CD4-positive, alpha-beta memory T cell (primary cell): ENCODE measurements around the gene WDR83. TPM values are rescaled to one million over a fixed set of nuclear protein-coding genes. Genes with fewer than 3 reads are reported as not detected.

Experiments
- CTCF ChIA-PET: fragments of 350-600 bp; sonication (Branson Sonifier 250); formaldehyde crosslinking; loops from one replicate; lab custom pipeline; 2021; ENCODE audit warnings: inconsistent platforms; ENCODE audit not compliant: partially characterized antibody; lab: Charles Lee
- POLR2A ChIA-PET: fragments of 350-600 bp; sonication (Branson Sonifier 250); formaldehyde crosslinking; loops from one replicate; lab custom pipeline; 2021; ENCODE audit not compliant: partially characterized antibody; lab: Charles Lee
- DNase-seq, 5 donors: peaks; one replicate each; pipeline versions ENCODE4 v3.0.0 to v3.0.0-alpha.2; 2020 to 2022; ENCODE audit warnings: mixed read lengths in 1 of 5
- H3K27ac ChIP-seq: one replicate; pipeline ENCODE4 v1.7.0; 2013; ENCODE audit warnings: low read depth, low read length
- H3K27me3 ChIP-seq: 2 replicates; pipeline ENCODE4 v1.7.0; 2013; ENCODE audit warnings: mild to moderate bottlenecking, low read length, moderate library complexity; ENCODE audit not compliant: insufficient read depth
- H3K36me3 ChIP-seq: 2 replicates; pipeline ENCODE4 v1.7.0; 2013; ENCODE audit warnings: mild to moderate bottlenecking, low read length, moderate library complexity; ENCODE audit not compliant: insufficient read depth
- H3K4me1 ChIP-seq: 2 replicates; pipeline ENCODE4 v1.7.0; 2013; ENCODE audit warnings: mild to moderate bottlenecking, low read length, moderate library complexity; ENCODE audit not compliant: insufficient read depth
- H3K4me3 ChIP-seq, 2 donors: one replicate each; pipeline ENCODE4 v1.7.0; 2013; ENCODE audit warnings: low read length in 2 of 2, mild to moderate bottlenecking in 1 of 2
- H3K9me3 ChIP-seq, 2 donors: one replicate each; pipeline ENCODE4 v1.7.0; 2013; ENCODE audit warnings: low read length in 2 of 2, control low read depth in 1 of 2; ENCODE audit not compliant: control insufficient read depth in 1 of 2
- H3K27ac Mint-ChIP-seq, 7 donors: one replicate each; pipeline ENCODE4 v1.8.0; 2020 to 2021; ENCODE audit warnings: mixed read lengths in 7 of 7, mild to moderate bottlenecking in 6 of 7, inconsistent platforms in 3 of 7, moderate library complexity in 3 of 7
- H3K27me3 Mint-ChIP-seq, 2 donors: one replicate each; pipeline ENCODE4 v1.8.0; 2020 to 2021; ENCODE audit warnings: mixed read lengths in 2 of 2
- H3K36me3 Mint-ChIP-seq, 2 donors: one replicate each; pipeline ENCODE4 v1.8.0; 2020 to 2021; ENCODE audit warnings: mixed read lengths in 2 of 2, inconsistent platforms in 1 of 2, mild to moderate bottlenecking in 1 of 2
- H3K4me1 Mint-ChIP-seq, 4 donors: one replicate each; pipeline ENCODE4 v1.8.0; 2020 to 2021; ENCODE audit warnings: mixed read lengths in 4 of 4, mild to moderate bottlenecking in 1 of 4
- H3K4me3 Mint-ChIP-seq, 8 donors: one replicate each; pipeline ENCODE4 v1.8.0; 2020 to 2021; ENCODE audit warnings: mixed read lengths in 8 of 8, mild to moderate bottlenecking in 7 of 8, moderate library complexity in 6 of 8, inconsistent platforms in 3 of 8
- H3K9me3 Mint-ChIP-seq, 8 donors: one replicate each; pipeline ENCODE4 v1.8.0; 2020 to 2021; ENCODE audit warnings: mixed read lengths in 8 of 8, mild to moderate bottlenecking in 5 of 8, inconsistent platforms in 3 of 8, moderate library complexity in 1 of 8
- intact Hi-C: fragments of 100-400 bp; cut with micrococcal nuclease; formaldehyde crosslinking; loops from one replicate; pipeline ENCODE4 v1.15.1; 2023
- polyA plus RNA-seq, 2 donors: library from polyadenylated mRNA; unstranded; fragments of 300-500 nt; fragmentation: Illumina TruSeq; gene quantifications; one replicate each; pipeline ENCODE4 v1.2.3, GENCODE V29; 2021
- total RNA-seq, 2 experiments: library from RNA; stranded (reverse); gene quantifications; one replicate each; pipeline ENCODE4 v1.2.3, GENCODE V29; 2021

Gene WDR83
- total and polyA plus RNA-seq, 4 experiments from 2014 or later = 9.8 to 19.3 (median 17.0) TPM

DNA sequence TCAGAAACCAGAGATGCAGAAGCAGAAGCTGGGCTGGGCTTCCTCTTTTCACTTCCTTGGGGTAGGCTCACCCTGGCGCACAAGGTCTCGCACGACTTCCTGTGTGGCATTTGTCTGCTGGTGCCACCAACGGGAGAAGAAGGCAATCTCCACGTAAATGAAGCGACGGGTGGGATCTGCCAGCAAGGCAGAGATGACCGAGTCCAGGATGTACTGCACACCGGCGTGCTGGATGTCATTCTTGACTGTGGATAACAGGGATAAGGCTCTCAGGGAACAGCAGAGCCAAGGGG lies 1.4 kb upstream of the WDR83 start:
- Histone ChIP-seq H3K9me3 (no peaks in the 10 kb centered on the region), H3K4me3 (peak overlapping the region; percentile 65 to 91), H3K36me3 (peaks cover 36% of the 10 kb centered on the region), H3K27ac (peak overlapping the region; percentile 96), H3K4me1 (peaks cover 45% of the 10 kb centered on the region), H3K27me3 (no peaks in the 10 kb centered on the region)
- ChIA-PET CTCF (interaction anchor here (1.4 to 1.5 kb wide), 2 partner anchors 95 to 101 kb away, joined by 3 read pairs; no protein-coding TSS in a partner anchor), POLR2A (interaction anchor here (1.0 to 2.5 kb wide), 5 partner anchors 14 to 126 kb away, joined by 3 to 11 read pairs (median 9); partner anchors contain the start of genes JUNB, TRIR, ZNF490 and ZNF791)
- peaks cover 22 to 64% (median 44%) of the 10 kb centered on the region in 4 donors for H3K4me1 Mint-ChIP-seq
- peak overlapping the region; percentile 91 to 99 (median 94) for H3K4me3 Mint-ChIP-seq
- H3K36me3 Mint-ChIP-seq = peaks cover 19 to 42% of the 10 kb centered on the region in 2 donors
- DNase-seq = peak; percentile 37 to 73 (median 54)
- peak overlapping the region; percentile 90 to 99 (median 97) for H3K27ac Mint-ChIP-seq
- intact Hi-C loops = loop anchor here (1.0 kb wide), 1 partner anchor 16 kb away; the partner anchor contains the start of gene DHPS
- H3K27me3 Mint-ChIP-seq = no peaks in the 10 kb centered on the region
- no peaks in the 10 kb centered on the region for H3K9me3 Mint-ChIP-seq

DNA sequence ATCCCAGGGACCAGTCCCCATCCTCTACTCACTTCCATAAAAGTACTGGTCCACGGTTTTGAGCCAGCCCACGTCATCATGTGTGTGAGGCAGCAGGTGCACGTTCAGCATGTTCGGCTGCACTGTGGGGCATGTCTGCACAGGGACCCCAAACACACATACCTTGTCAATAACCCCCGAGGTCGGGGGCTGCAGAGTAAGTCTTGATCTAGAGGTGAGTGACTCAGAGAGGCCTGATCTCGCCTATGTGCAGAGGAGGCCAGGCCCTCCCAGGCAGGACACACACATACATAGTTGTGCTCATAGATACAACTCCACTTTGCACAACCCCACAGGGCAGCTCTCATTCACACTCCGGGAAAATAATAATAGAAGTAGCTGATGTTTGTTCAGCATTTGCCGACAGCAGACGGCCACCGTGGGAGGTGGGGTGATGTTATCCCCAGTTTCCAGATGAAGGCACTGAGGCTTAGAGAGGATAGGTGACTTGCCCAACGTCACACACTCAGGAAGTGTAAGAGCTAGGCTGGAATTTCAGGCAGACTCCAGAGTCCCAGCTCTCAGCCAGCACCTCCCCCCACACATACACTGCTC lies 839 bp upstream of the WDR83 start:
- ChIA-PET CTCF (interaction anchor here (1.0 to 1.5 kb wide), 4 partner anchors 11 to 102 kb away, joined by 3 to 4 read pairs (median 4); partner anchors contain the start of gene DHPS), POLR2A (interaction anchor here (0.6 to 2.5 kb wide), 11 partner anchors 10 to 170 kb away, joined by 3 to 11 read pairs (median 4); partner anchors contain the start of genes DHPS, GET3, JUNB and TRIR)
- no peaks in the 10 kb centered on the region for H3K27me3 Mint-ChIP-seq
- peak overlapping the region; percentile 90 to 99 (median 97) for H3K27ac Mint-ChIP-seq
- Histone ChIP-seq H3K4me1 (peaks cover 50% of the 10 kb centered on the region), H3K4me3 (peak overlapping the region; percentile 65 to 91), H3K36me3 (peaks cover 33% of the 10 kb centered on the region), H3K27me3 (no peaks in the 10 kb centered on the region), H3K9me3 (no peaks in the 10 kb centered on the region), H3K27ac (peak overlapping the region; percentile 96)
- peaks cover 24 to 69% (median 46%) of the 10 kb centered on the region in 4 donors for H3K4me1 Mint-ChIP-seq
- H3K4me3 Mint-ChIP-seq = peak overlapping the region; percentile 91 to 99 (median 94)
- peaks cover 15 to 42% of the 10 kb centered on the region in 2 donors for H3K36me3 Mint-ChIP-seq
- intact Hi-C loops = loop anchor here (1.0 to 2.0 kb wide), 4 partner anchors 16 to 171 kb away; partner anchors contain the start of genes DHPS, ZNF490 and ZNF791
- DNase-seq = no peak
- H3K9me3 Mint-ChIP-seq = no peaks in the 10 kb centered on the region

DNA sequence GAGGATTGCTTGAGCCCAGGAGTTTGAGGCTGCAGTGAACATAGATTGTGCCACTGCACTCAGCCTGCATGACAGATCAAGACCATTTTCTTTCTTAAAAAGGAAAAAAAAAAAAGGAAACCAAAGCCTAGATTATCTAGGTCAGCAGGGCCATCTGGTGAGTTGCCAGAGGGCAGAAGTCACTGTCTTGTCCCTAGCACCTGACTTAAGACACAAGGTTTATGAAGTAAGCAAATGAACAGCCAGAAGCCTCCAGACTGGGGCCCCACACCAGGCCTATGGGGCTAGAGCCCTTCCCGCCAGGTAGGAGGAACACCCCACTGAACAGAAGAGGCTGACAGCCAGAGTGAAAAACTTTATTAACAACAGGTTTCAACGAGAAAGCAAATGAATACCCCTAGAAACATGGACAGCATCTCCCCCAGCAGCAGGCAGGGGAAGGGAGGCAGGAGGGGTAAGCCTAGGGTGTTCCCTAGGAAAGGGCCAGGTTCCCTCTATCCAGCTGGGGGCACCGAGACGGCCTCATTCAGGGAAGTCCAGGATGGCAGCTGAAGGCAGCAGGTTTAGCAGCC lies 1.2 kb downstream of the WDR83 start:
- Mint-ChIP-seq H3K36me3 (peaks cover 12 to 41% of the 10 kb centered on the region in 2 donors), H3K9me3 (no peaks in the 10 kb centered on the region), H3K27me3 (no peaks in the 10 kb centered on the region), H3K4me3 (peak overlapping the region; percentile 91 to 99 (median 94)), H3K27ac (peak overlapping the region in 6 of 7 donors; percentile 8 to 100 (median 98)), H3K4me1 (peaks cover 27 to 77% (median 50%) of the 10 kb centered on the region in 4 donors)
- no peak for DNase-seq
- Histone ChIP-seq H3K9me3 (no peaks in the 10 kb centered on the region), H3K36me3 (peaks cover 19% of the 10 kb centered on the region), H3K27me3 (no peaks in the 10 kb centered on the region), H3K4me3 (no peak overlapping the region), H3K27ac (peak overlapping the region; percentile 98), H3K4me1 (peaks cover 52% of the 10 kb centered on the region)
- CTCF ChIA-PET = interaction anchor here (3.1 kb wide), 1 partner anchor 28 kb away, joined by 11 read pairs; no protein-coding TSS in a partner anchor
- intact Hi-C loops = loop anchor here (2.0 kb wide), 2 partner anchors 57 to 173 kb away; partner anchors contain the start of genes ZNF490 and ZNF791
- POLR2A ChIA-PET = interaction anchor here (0.7 to 2.4 kb wide), 8 partner anchors 10 to 335 kb away, joined by 3 to 35 read pairs (median 4); partner anchors contain the start of genes DHPS, TRIR, ZNF490 and ZNF791

DNA sequence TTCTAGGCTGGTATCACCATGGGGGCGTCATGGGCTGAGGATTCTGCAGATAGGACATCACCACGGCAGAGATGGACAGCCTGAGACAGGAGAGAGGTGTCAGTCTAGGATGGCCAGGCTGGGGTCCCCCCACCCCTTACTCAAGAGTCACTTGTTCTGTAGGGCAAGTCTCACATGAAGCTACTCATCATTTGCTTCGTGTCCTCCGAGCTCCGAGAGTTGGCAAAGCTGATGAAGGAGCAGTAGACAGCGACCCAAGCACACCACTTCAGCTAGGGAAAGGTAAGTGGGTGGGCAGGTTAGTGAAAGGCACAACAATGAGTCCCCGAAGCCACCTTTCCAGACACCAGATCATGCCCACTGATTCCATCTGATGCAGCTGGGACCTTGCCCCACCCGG lies 1.7 kb downstream of the WDR83 start:
- Mint-ChIP-seq H3K4me3 (peak overlapping the region; percentile 90 to 99 (median 96)), H3K27me3 (no peaks in the 10 kb centered on the region), H3K9me3 (no peaks in the 10 kb centered on the region), H3K27ac (peak overlapping the region; percentile 99 to 100 (median 100)), H3K4me1 (peaks cover 27 to 77% (median 50%) of the 10 kb centered on the region in 4 donors), H3K36me3 (peaks cover 8 to 37% of the 10 kb centered on the region in 2 donors)
- Histone ChIP-seq H3K9me3 (no peaks in the 10 kb centered on the region), H3K4me1 (peaks cover 52% of the 10 kb centered on the region), H3K27ac (peak overlapping the region; percentile 98), H3K27me3 (no peaks in the 10 kb centered on the region), H3K4me3 (peak overlapping the region; percentile 78 to 95), H3K36me3 (peaks cover 21% of the 10 kb centered on the region)
- no peak for DNase-seq
- intact Hi-C loops = no loop called here
- ChIA-PET CTCF (interaction anchor here (3.1 to 6.7 kb wide), 2 partner anchors 29 to 105 kb away, joined by 11 to 51 read pairs; no protein-coding TSS in a partner anchor), POLR2A (interaction anchor here (0.7 to 2.4 kb wide), 9 partner anchors 10 to 335 kb away, joined by 3 to 35 read pairs (median 4); partner anchors contain the start of genes DHPS, JUNB, TRIR and ZNF490)

DNA sequence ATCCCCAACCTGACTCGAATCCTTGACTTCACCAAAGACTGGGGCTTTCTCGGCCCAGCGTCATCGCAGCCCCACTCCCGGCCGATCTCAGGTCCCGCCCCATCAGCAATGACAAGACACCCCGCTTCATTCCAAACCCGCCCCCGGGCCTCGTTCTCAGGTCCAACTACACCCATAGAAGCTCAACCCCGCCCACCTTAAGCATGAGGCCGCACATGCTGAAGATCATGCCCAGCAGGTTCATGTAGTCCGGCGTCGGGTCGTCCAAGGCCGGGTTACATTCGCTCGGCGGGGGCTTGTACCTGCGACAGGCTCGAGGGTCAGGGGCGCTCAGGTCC lies 2.3 kb downstream of the WDR83 start:
- no peaks in the 10 kb centered on the region for H3K27me3 Mint-ChIP-seq
- H3K36me3 ChIP-seq = peaks cover 18% of the 10 kb centered on the region
- H3K4me3 Mint-ChIP-seq = peak overlapping the region; percentile 90 to 99 (median 96)
- H3K36me3 Mint-ChIP-seq = peaks cover 9 to 36% of the 10 kb centered on the region in 2 donors
- peak overlapping the region; percentile 98 for H3K27ac ChIP-seq
- peaks cover 52% of the 10 kb centered on the region for H3K4me1 ChIP-seq
- no peaks in the 10 kb centered on the region for H3K9me3 ChIP-seq
- ChIA-PET POLR2A (interaction anchor here (0.9 to 2.4 kb wide), 14 partner anchors 8 to 336 kb away, joined by 3 to 35 read pairs (median 4); partner anchors contain the start of genes DHPS, JUNB, TRIR and ZNF490), CTCF (interaction anchor here (0.8 to 6.7 kb wide), 5 partner anchors 29 to 106 kb away, joined by 3 to 51 read pairs (median 6); partner anchors contain the start of genes ZNF490 and ZNF791)
- H3K4me1 Mint-ChIP-seq = peaks cover 27 to 73% (median 48%) of the 10 kb centered on the region in 4 donors
- peak overlapping the region; percentile 99 to 100 (median 100) for H3K27ac Mint-ChIP-seq
- H3K27me3 ChIP-seq = no peaks in the 10 kb centered on the region
- H3K4me3 ChIP-seq = peak overlapping the region; percentile 78 to 95
- peak; percentile 60 to 93 (median 71) for DNase-seq
- no peaks in the 10 kb centered on the region for H3K9me3 Mint-ChIP-seq
- intact Hi-C loops = loop anchor here (1.0 kb wide), 2 partner anchors 12 to 27 kb away; partner anchors contain the start of genes DHPS and FBXW9

DNA sequence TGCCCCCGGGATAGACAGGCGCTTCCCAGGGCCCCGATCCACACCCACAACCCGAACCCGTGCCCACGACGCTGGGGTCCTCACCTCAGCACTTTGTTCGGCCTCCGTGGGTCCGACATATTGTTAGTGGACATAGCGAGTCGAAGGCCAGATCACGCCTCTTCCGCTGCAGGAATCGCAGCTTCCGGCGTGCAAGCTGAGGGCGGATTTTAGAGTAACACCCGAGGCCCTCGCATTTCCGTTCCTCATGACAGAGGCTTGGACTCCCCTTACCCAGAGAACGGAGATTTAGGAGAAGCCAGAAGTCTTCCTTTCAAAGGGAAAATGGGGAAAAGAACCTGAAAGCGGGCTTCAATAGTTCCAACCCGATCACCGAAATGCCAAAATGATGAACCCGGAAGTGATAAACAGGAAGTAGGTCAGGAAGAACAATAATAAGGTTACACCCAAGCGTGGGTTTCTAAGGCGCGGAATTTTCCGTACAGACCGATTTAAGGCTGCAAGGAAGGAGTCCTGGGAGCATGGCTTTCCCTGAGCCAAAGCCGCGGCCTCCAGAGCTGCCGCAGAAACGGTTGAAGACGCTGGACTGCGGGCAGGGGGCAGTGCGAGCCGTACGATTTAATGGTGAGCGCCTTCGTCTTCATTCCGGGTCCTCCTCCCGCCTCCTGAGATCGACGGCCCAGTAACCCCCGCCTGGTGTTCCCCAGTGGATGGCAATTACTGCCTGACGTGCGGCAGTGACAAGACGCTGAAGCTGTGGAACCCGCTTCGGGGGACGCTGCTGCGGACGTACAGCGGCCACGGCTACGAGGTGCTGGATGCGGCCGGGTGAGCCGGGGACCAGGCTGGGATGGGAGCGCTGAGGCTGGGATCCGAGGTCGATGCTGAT lies 2.9 kb downstream of the WDR83 start:
- intact Hi-C loops = loop anchor here (1.0 kb wide), 2 partner anchors 12 to 27 kb away; partner anchors contain the start of genes DHPS and FBXW9
- H3K4me3 Mint-ChIP-seq = peak overlapping the region; percentile 90 to 99 (median 96)
- H3K9me3 ChIP-seq = no peaks in the 10 kb centered on the region
- ChIA-PET CTCF (interaction anchor here (0.8 to 6.7 kb wide), 6 partner anchors 30 to 106 kb away, joined by 3 to 51 read pairs (median 5); partner anchors contain the start of genes ZNF490 and ZNF791), POLR2A (interaction anchor here (0.6 to 2.4 kb wide), 18 partner anchors 8 to 174 kb away, joined by 3 to 35 read pairs (median 4); partner anchors contain the start of genes DHPS, JUNB, RNASEH2A and TRIR)
- no peaks in the 10 kb centered on the region for H3K27me3 Mint-ChIP-seq
- peaks cover 50% of the 10 kb centered on the region for H3K4me1 ChIP-seq
- peaks cover 15 to 42% of the 10 kb centered on the region in 2 donors for H3K36me3 Mint-ChIP-seq
- peak overlapping the region; percentile 99 to 100 (median 100) for H3K27ac Mint-ChIP-seq
- H3K27me3 ChIP-seq = no peaks in the 10 kb centered on the region
- peak overlapping the region; percentile 98 for H3K27ac ChIP-seq
- DNase-seq = peak; percentile 78 to 84 (median 81)
- H3K36me3 ChIP-seq = peaks cover 18% of the 10 kb centered on the region
- peak overlapping the region; percentile 78 to 95 for H3K4me3 ChIP-seq
- peaks cover 27 to 67% (median 49%) of the 10 kb centered on the region in 4 donors for H3K4me1 Mint-ChIP-seq
- no peaks in the 10 kb centered on the region for H3K9me3 Mint-ChIP-seq
